GM13977 (cell line): ENCODE results near the gene STK32B.

ENCODE experiments used
- DNase-seq: peaks from one replicate; pipeline ENCODE4 v3.0.0; 2012; ENCODE audit warnings: low spot score
- CTCF ChIP-seq: IDR thresholded peaks from 2 replicates; pipeline ENCODE4 v1.5.1; 2012; ENCODE audit warnings: mild to moderate bottlenecking, control low read depth; ENCODE audit not compliant: insufficient read depth; ENCODE audit errors: extremely low read depth, missing control alignments
- in situ Hi-C: fragments of 300-500 bp; cut with MboI; formaldehyde crosslinking; loops from one replicate; pipeline ENCODE4 v1.12.0; 2022; ENCODE audit warnings: low sequenced_read_pairs, low pct_unique_long_range_greater_than_20kb, mixed read lengths, inconsistent platforms; ENCODE audit not compliant: unreplicated experiment

STK32B gene

GRCh38 chr4:5374592-5374991 is 323.3 kb downstream of the STK32B start:
- no peak for TF ChIP-seq CTCF
- in situ Hi-C loops, result no loop called here
- DNase-seq, result no peak

- no peak for DNase-seq
- TF ChIP-seq CTCF, result no peak
- in situ Hi-C loops, result loop anchor here (25.0 kb wide), 1 partner anchor 437 kb away; no protein-coding TSS in a partner anchor
These were observed 323.7 kb downstream of the STK32B start for GRCh38 chr4:5374994-5375393.

- in situ Hi-C loops, result loop anchor here (25.0 kb wide), 1 partner anchor 436 kb away; no protein-coding TSS in a partner anchor
- TF ChIP-seq CTCF, result no peak
- DNase-seq, result no peak
These were observed 324.7 kb downstream of the STK32B start for GRCh38 chr4:5376015-5376414.

GRCh38 chr4:5378002-5378401 is 326.7 kb downstream of the STK32B start:
- peak; percentile 10 for TF ChIP-seq CTCF
- in situ Hi-C loops, result loop anchor here (25.0 kb wide), 1 partner anchor 434 kb away; no protein-coding TSS in a partner anchor
- DNase-seq, result no peak

GRCh38 chr4:5379895-5380294 is 328.6 kb downstream of the STK32B start:
- no peak for TF ChIP-seq CTCF
- DNase-seq, result no peak
- in situ Hi-C loops, result loop anchor here (25.0 kb wide), 1 partner anchor 432 kb away; no protein-coding TSS in a partner anchor

- TF ChIP-seq CTCF, result no peak
- in situ Hi-C loops, result loop anchor here (25.0 kb wide), 1 partner anchor 430 kb away; no protein-coding TSS in a partner anchor
- DNase-seq, result no peak
These were observed 330.7 kb downstream of the STK32B start for GRCh38 chr4:5381961-5382441.
